Middle frontal gyrus (tissue), 1 donor: ENCODE data around the gene PRKG1.

Experiments
- DNase-seq: peaks from one replicate; pipeline ENCODE4 v3.0.0-alpha.2; 2015; ENCODE audit warnings: low spot score; ENCODE audit errors: extremely low spot score

PRKG1 gene

GRCh38 chr10:51217505-51217904 lies 143.2 kb downstream of the PRKG1 start:
- DNase-seq: no peak

GRCh38 chr10:51224671-51225161 lies 150.4 kb downstream of the PRKG1 start:
- DNase-seq: no peak

GRCh38 chr10:51227897-51228713 lies 153.8 kb downstream of the PRKG1 start:
- no peak for DNase-seq

GRCh38 chr10:51228714-51229100 lies 154.4 kb downstream of the PRKG1 start:
- DNase-seq: no peak

GRCh38 chr10:51230887-51231585 lies 156.7 kb downstream of the PRKG1 start:
- DNase-seq: no peak

- DNase-seq: no peak
These were observed 157.5 kb downstream of the PRKG1 start for GRCh38 chr10:51231754-51232153.

GRCh38 chr10:51233337-51234100 lies 159.2 kb downstream of the PRKG1 start:
- no peak for DNase-seq

- DNase-seq: no peak
These were observed 161.6 kb downstream of the PRKG1 start for GRCh38 chr10:51235865-51236264.

- no peak for DNase-seq
These were observed 164.7 kb downstream of the PRKG1 start for GRCh38 chr10:51239006-51239405.

GRCh38 chr10:51241461-51241860 lies 167.2 kb downstream of the PRKG1 start:
- no peak for DNase-seq

GRCh38 chr10:51242393-51242792 lies 168.1 kb downstream of the PRKG1 start:
- DNase-seq: no peak

- no peak for DNase-seq
These were observed 170.0 kb downstream of the PRKG1 start for GRCh38 chr10:51244309-51244708.

GRCh38 chr10:51244748-51245490 lies 170.6 kb downstream of the PRKG1 start:
- no peak for DNase-seq

GRCh38 chr10:51246156-51246555 lies 171.9 kb downstream of the PRKG1 start:
- DNase-seq: no peak

GRCh38 chr10:51250278-51250920 lies 176.1 kb downstream of the PRKG1 start:
- DNase-seq: no peak

- DNase-seq: no peak
These were observed 176.8 kb downstream of the PRKG1 start for GRCh38 chr10:51251110-51251509.

- no peak for DNase-seq
These were observed 181.1 kb downstream of the PRKG1 start for GRCh38 chr10:51255381-51255780.

GRCh38 chr10:51257511-51258248 lies 183.4 kb downstream of the PRKG1 start:
- DNase-seq: no peak

- no peak for DNase-seq
These were observed 186.1 kb downstream of the PRKG1 start for GRCh38 chr10:51260376-51260775.

GRCh38 chr10:51266496-51266895 lies 192.2 kb downstream of the PRKG1 start:
- no peak for DNase-seq
